ENCODE measurements around the gene SMOC2.

- TF ChIP-seq ZFP41 (tag by site-specific recombination; IDR thresholded peaks at IDR 0.05; ENCODE audit: borderline replicate concordance) (no peak), ZNF239 (tag by site-specific recombination; IDR thresholded peaks at IDR 0.05) (no peak), ZSCAN30 (tag by site-specific recombination; IDR thresholded peaks at IDR 0.05) (no peak), ZNF670 (tag by site-specific recombination; IDR thresholded peaks at IDR 0.05; ENCODE audit: low read depth) (no peak), ZNF366 (tag by site-specific recombination; conservative IDR thresholded peaks at IDR 0.05) (no peak)
These were observed 197.7 kb downstream of the SMOC2 start for GRCh38 chr6:168638468-168639271.

All from HEK293 (cell line).